Sciatic nerve (tissue), 2 donors: ENCODE measurements around the gene SYDE1. TPM values are rescaled to one million over a fixed set of nuclear protein-coding genes. Genes with fewer than 3 reads are reported as not detected.
A peak's percentile ranks its signal among the peaks of the same experiment; 100 is the strongest.
"Not testable (repeated sequence)": the region's sequence is repeated elsewhere in the genome, so short reads cannot be mapped to it uniquely, and the experiment has no call there.

Experiments used
- ATAC-seq: fragments of 200-7000 bp; cut with Tn5 transposase; one replicate; pipeline ENCODE4 v1.9.1; 2020; ENCODE audit warnings: mild to moderate bottlenecking, moderate library complexity
- DNase-seq: peaks from one replicate; pipeline ENCODE4 v3.0.0-alpha.2; 2020; ENCODE audit warnings: low spot score
- intact Hi-C: fragments of 100-400 bp; cut with DNase I; formaldehyde crosslinking; loops from one replicate; pipeline ENCODE4 v1.14.2; 2022
- total RNA-seq: library from RNA; stranded (reverse); fragmentation: NEBNext Ultra II Directional; extraction: Animal tissue kit (Norgen Biotek cat#: 25700); gene quantifications from one replicate; pipeline ENCODE4 v1.2.1, GENCODE V29; 2021
- donor health status: DM: no; HTN: no; CAD: no.
- donor health status: DM: no; HTN: no; CAD: no.

Gene SYDE1
- 39.9 TPM for total RNA-seq

- DNase-seq (peak; percentile 74), ATAC-seq (peak; percentile 81)
Measured at GRCh38 chr19:15107061-15108010, at the start of gene SYDE1. SYDE1 (plus strand) TSS chr19:15107401; CDS start chr19:15107434, 33 bp downstream.

GRCh38 chr19:15062036-15062435 lies 45.2 kb upstream of the SYDE1 start:
- intact Hi-C loops, result no loop called here
- no peak for ATAC-seq
- no peak for DNase-seq

More at GRCh38 chr19:15107061-15108010, at the start of gene SYDE1:
- intact Hi-C loops, result no loop called here

- ATAC-seq, DNase-seq, intact Hi-C loops: not testable (repeated sequence)
Measured at GRCh38 chr19:15070386-15070785, 36.8 kb upstream of the SYDE1 start.

GRCh38 chr19:15072930-15073647 lies 34.1 kb upstream of the SYDE1 start:
- ATAC-seq, result no peak
- no peak for DNase-seq
- intact Hi-C loops, result no loop called here

- DNase-seq (no peak), ATAC-seq (no peak)
- intact Hi-C loops, result no loop called here
Measured at GRCh38 chr19:15074371-15074770, 32.8 kb upstream of the SYDE1 start.

- no peak for DNase-seq
- ATAC-seq, result no peak
- intact Hi-C loops, result no loop called here
Measured at GRCh38 chr19:15075806-15076205, 31.4 kb upstream of the SYDE1 start.

- intact Hi-C loops, ATAC-seq, DNase-seq: not testable (repeated sequence)
Measured at GRCh38 chr19:15080002-15080401, 27.2 kb upstream of the SYDE1 start.

- intact Hi-C loops, result no loop called here
- DNase-seq, result no peak
- no peak for ATAC-seq
Measured at GRCh38 chr19:15081911-15082310, 25.3 kb upstream of the SYDE1 start, which contains the start of gene OR1I1. OR1I1 (plus strand) TSS chr19:15082211; CDS start chr19:15087066, 4,855 bp downstream.

- intact Hi-C loops, result no loop called here
- ATAC-seq (no peak), DNase-seq (no peak)
Measured at GRCh38 chr19:15087182-15087581, 20.0 kb upstream of the SYDE1 start.

- no peak for DNase-seq
- ATAC-seq, result peak; percentile 66
- intact Hi-C loops, result loop anchor here (5.0 kb wide), 2 partner anchors 60 to 465 kb away; no protein-coding TSS in a partner anchor
Measured at GRCh38 chr19:15091918-15092753, 15.1 kb upstream of the SYDE1 start.

- DNase-seq, result no peak
- intact Hi-C loops, result loop anchor here (5.0 kb wide), 2 partner anchors 59 to 464 kb away; no protein-coding TSS in a partner anchor
- ATAC-seq, result no peak
Measured at GRCh38 chr19:15093001-15093400, 14.2 kb upstream of the SYDE1 start.

GRCh38 chr19:15096223-15096622 lies 11.0 kb upstream of the SYDE1 start:
- intact Hi-C loops, result no loop called here

GRCh38 chr19:15097980-15098379 lies 9.2 kb upstream of the SYDE1 start:
- intact Hi-C loops, result not testable (repeated sequence)

More at GRCh38 chr19:15096223-15096622, 11.0 kb upstream of the SYDE1 start:
- DNase-seq, result no peak
- ATAC-seq, result no peak

GRCh38 chr19:15098460-15098859 lies 8.7 kb upstream of the SYDE1 start:
- DNase-seq (no peak), ATAC-seq (no peak)
- intact Hi-C loops, result no loop called here

More at GRCh38 chr19:15097980-15098379, 9.2 kb upstream of the SYDE1 start:
- DNase-seq, ATAC-seq: not testable (repeated sequence)

GRCh38 chr19:15099017-15099582 lies 8.1 kb upstream of the SYDE1 start:
- DNase-seq, result no peak
- intact Hi-C loops, result no loop called here
- no peak for ATAC-seq

- intact Hi-C loops, result no loop called here
- ATAC-seq (no peak), DNase-seq (no peak)
Measured at GRCh38 chr19:15101479-15102082, 5.6 kb upstream of the SYDE1 start.

- no peak for DNase-seq
- ATAC-seq, result no peak
Measured at GRCh38 chr19:15104003-15104402, 3.2 kb upstream of the SYDE1 start.

GRCh38 chr19:15104411-15104810 lies 2.8 kb upstream of the SYDE1 start:
- ATAC-seq (no peak), DNase-seq (no peak)
- intact Hi-C loops, result no loop called here

More at GRCh38 chr19:15104003-15104402, 3.2 kb upstream of the SYDE1 start:
- intact Hi-C loops, result no loop called here
